ENCODE data around the gene NUSAP1. TPM values are rescaled to one million over a fixed set of nuclear protein-coding genes. Genes with fewer than 3 reads are reported as not detected.

NUSAP1 gene
- total RNA-seq, 1 experiment from 2014 or later, result 146 TPM

- ATAC-seq (peak; percentile 35), DNase-seq (ENCODE audit: low read depth, low spot score) (no peak)
- RAD21 ChIA-PET (ENCODE audit: low non-redundant PET in 1 of 2, low total read pairs in 2 of 2, uncharacterized antibody in 2 of 2, unreplicated experiment in 2 of 2), result no interaction called here
- H3K4me3 ChIP-seq (replicated peaks in 1 of 2; ENCODE audit: low read depth in 1 of 2, low read length in 2 of 2), result peak overlapping the region; percentile 91 to 96
- no peaks in the 10 kb centered on the region for H3K27me3 ChIP-seq (ENCODE audit: insufficient read depth, low read length)
- TF ChIP-seq CEBPB (IDR thresholded peaks at IDR 0.05; ENCODE audit: low read depth) (0 out of 2 replicates have a peak, but pooled peaks have one; percentile 10), EGR1 (IDR thresholded peaks at IDR 0.05; ENCODE audit: low read depth) (no peak)
- POLR2A ChIA-PET, result interaction anchor here (1.0 to 2.8 kb wide), 6 partner anchors 11 to 427 kb away, joined by 3 to 12 read pairs (median 3); partner anchors contain the start of gene CHAC1
- BruUV-seq (replicated peaks), result TSS peak; percentile 89
- intact Hi-C loops (cut with micrococcal nuclease), result loop anchor here (2.0 kb wide), 1 partner anchor 426 kb away; no protein-coding TSS in a partner anchor
- peaks cover 0 to 8% of the 10 kb centered on the region in 2 experiments; a peak in 2 of 4 replicates for H3K36me3 ChIP-seq (ENCODE audit: control insufficient read depth in 1 of 2, insufficient read depth in 2 of 2, low read length in 2 of 2)
- H3K9ac ChIP-seq (ENCODE audit: low read length), result peak overlapping the region; percentile 98
- H3K4me1 ChIP-seq (ENCODE audit: control insufficient read depth in 1 of 2, insufficient read depth in 2 of 2, low read length in 2 of 2), result peaks cover 15 to 23% of the 10 kb centered on the region in 2 experiments
- no peaks in the 10 kb centered on the region for H3K9me2 ChIP-seq (ENCODE audit: insufficient read depth)
- H3K9me3 ChIP-seq (ENCODE audit: control insufficient read depth in 1 of 2, insufficient read depth in 1 of 2, low read depth in 1 of 2, low read length in 2 of 2), result no peaks in the 10 kb centered on the region
- H3K27ac ChIP-seq (ENCODE audit: low read depth, low read length), result peak overlapping the region; percentile 93
- H3K4me2 ChIP-seq (ENCODE audit: low read length), result peak overlapping the region; percentile 85
- no peaks in the 10 kb centered on the region for H4K20me1 ChIP-seq (ENCODE audit: insufficient read depth)
- H2AFZ ChIP-seq (ENCODE audit: low read depth, low read length, poor library complexity, severe bottlenecking), result no peak overlapping the region
- CTCF ChIA-PET, result interaction anchor here (1.0 to 1.5 kb wide), 2 partner anchors 427 to 439 kb away, joined by 3 read pairs; partner anchors contain the start of gene VPS18
- peaks cover 69% of the 10 kb centered on the region for H3K79me2 ChIP-seq (ENCODE audit: insufficient read depth, low read length)
Measured at GRCh38 chr15:41333026-41333562, 413 bp downstream of the NUSAP1 start.

GRCh38 chr15:41334293-41335120 is 1.8 kb downstream of the NUSAP1 start:
- no peaks in the 10 kb centered on the region for H3K27me3 ChIP-seq (ENCODE audit: insufficient read depth, low read length)
- H3K27ac ChIP-seq (ENCODE audit: low read depth, low read length), result peak overlapping the region; percentile 41
- H3K9ac ChIP-seq (ENCODE audit: low read length), result peak overlapping the region; percentile 98
- POLR2A ChIA-PET, result no interaction called here
- peaks cover 83% of the 10 kb centered on the region for H3K79me2 ChIP-seq (ENCODE audit: insufficient read depth, low read length)
- no TSS peak for BruUV-seq (replicated peaks)
- ATAC-seq (no peak), DNase-seq (ENCODE audit: low read depth, low spot score) (no peak)
- H3K4me2 ChIP-seq (ENCODE audit: low read length), result peak overlapping the region; percentile 85
- no peak overlapping the region for H2AFZ ChIP-seq (ENCODE audit: low read depth, low read length, poor library complexity, severe bottlenecking)
- no peaks in the 10 kb centered on the region for H3K9me3 ChIP-seq (ENCODE audit: control insufficient read depth in 1 of 2, insufficient read depth in 1 of 2, low read depth in 1 of 2, low read length in 2 of 2)
- H3K9me2 ChIP-seq (ENCODE audit: insufficient read depth), result no peaks in the 10 kb centered on the region
- CTCF ChIA-PET, result no interaction called here
- H3K4me1 ChIP-seq (ENCODE audit: control insufficient read depth in 1 of 2, insufficient read depth in 2 of 2, low read length in 2 of 2), result peaks cover 15 to 23% of the 10 kb centered on the region in 2 experiments
- RAD21 ChIA-PET (ENCODE audit: low non-redundant PET in 1 of 2, low total read pairs in 2 of 2, uncharacterized antibody in 2 of 2, unreplicated experiment in 2 of 2), result no interaction called here
- peaks cover 2 to 12% of the 10 kb centered on the region in 2 experiments; a peak in 2 of 4 replicates for H3K36me3 ChIP-seq (ENCODE audit: control insufficient read depth in 1 of 2, insufficient read depth in 2 of 2, low read length in 2 of 2)
- no peaks in the 10 kb centered on the region for H4K20me1 ChIP-seq (ENCODE audit: insufficient read depth)
- peak overlapping the region; percentile 91 to 96 for H3K4me3 ChIP-seq (replicated peaks in 1 of 2; ENCODE audit: low read depth in 1 of 2, low read length in 2 of 2)
- intact Hi-C loops (cut with micrococcal nuclease), result no loop called here
- TF ChIP-seq ZNF274 (IDR thresholded peaks at IDR 0.05; ENCODE audit: low read depth, low read length) (no peak), POLR2AphosphoS5 (IDR thresholded peaks at IDR 0.05; ENCODE audit: low read depth, low read length) (no peak), CBX3 (IDR thresholded peaks at IDR 0.05; ENCODE audit: low read depth) (no peak), RAD21 (IDR thresholded peaks at IDR 0.05; ENCODE audit: low read depth) (no peak), FOSL1 (IDR thresholded peaks at IDR 0.05; ENCODE audit: low read depth) (no peak), EZH2phosphoT487 (IDR thresholded peaks at IDR 0.05; ENCODE audit: borderline replicate concordance) (no peak), ATF3 (IDR thresholded peaks at IDR 0.05) (no peak), POLR2A (IDR thresholded peaks at IDR 0.05; ENCODE audit: borderline replicate concordance, extremely low read depth, insufficient read depth, insufficient read length) (no peak), TCF7L2 (IDR thresholded peaks at IDR 0.05; ENCODE audit: borderline replicate concordance, extremely low read depth, insufficient read depth, insufficient read length) (no peak), SRF (IDR thresholded peaks at IDR 0.05; ENCODE audit: low read depth) (no peak), CEBPB (IDR thresholded peaks at IDR 0.05; ENCODE audit: low read depth) (no peak), ZBTB33 (IDR thresholded peaks at IDR 0.05; ENCODE audit: extremely low read depth, insufficient replicate concordance, low read length) (no peak), ZFX (IDR thresholded peaks at IDR 0.05) (no peak), JUND (IDR thresholded peaks at IDR 0.05) (no peak), EGR1 (IDR thresholded peaks at IDR 0.05; ENCODE audit: low read depth) (no peak), ELF1 (IDR thresholded peaks at IDR 0.05; ENCODE audit: borderline replicate concordance, low read depth) (no peak)

All from HCT116 (cell line).